PFSK-1 (cell line): ENCODE data around the gene MEN1.

Experiments
- FOXP2 ChIP-seq: optimal IDR thresholded peaks from 2 replicates; pipeline ENCODE3; 2011; ENCODE audit warnings: borderline replicate concordance, control low read depth, inconsistent platforms; ENCODE audit not compliant: insufficient read depth; ENCODE audit errors: extremely low read length, extremely low read depth
- POLR2AphosphoS5 ChIP-seq: IDR thresholded peaks from 2 replicates; pipeline ENCODE4 v1.6.1; 2012; ENCODE audit warnings: low read depth, mild to moderate bottlenecking, control low read depth, low read length, moderate library complexity
- SIN3A ChIP-seq: IDR thresholded peaks from 2 replicates; pipeline ENCODE4 v1.6.1; 2012; ENCODE audit warnings: mild to moderate bottlenecking, low read length, moderate library complexity, borderline replicate concordance; ENCODE audit not compliant: insufficient read depth
- TAF1 ChIP-seq: IDR thresholded peaks from 2 replicates; pipeline ENCODE4 v1.6.1; 2012; ENCODE audit warnings: low read length, control low read depth, borderline replicate concordance; ENCODE audit not compliant: insufficient read depth
- TF ChIP-seq, protein P1 (sequence below), 2 experiments: IDR thresholded peaks; 2 replicates each; pipeline versions ENCODE4 v1.6.1 to v1.8.0; 2011 to 2012; ENCODE audit warnings: low read depth in 2 of 2, low read length in 2 of 2, control low read depth in 1 of 2, inconsistent platforms in 1 of 2, mild to moderate bottlenecking in 1 of 2, moderate library complexity in 1 of 2; ENCODE audit not compliant: insufficient read depth in 1 of 2

Gene MEN1

DNA sequence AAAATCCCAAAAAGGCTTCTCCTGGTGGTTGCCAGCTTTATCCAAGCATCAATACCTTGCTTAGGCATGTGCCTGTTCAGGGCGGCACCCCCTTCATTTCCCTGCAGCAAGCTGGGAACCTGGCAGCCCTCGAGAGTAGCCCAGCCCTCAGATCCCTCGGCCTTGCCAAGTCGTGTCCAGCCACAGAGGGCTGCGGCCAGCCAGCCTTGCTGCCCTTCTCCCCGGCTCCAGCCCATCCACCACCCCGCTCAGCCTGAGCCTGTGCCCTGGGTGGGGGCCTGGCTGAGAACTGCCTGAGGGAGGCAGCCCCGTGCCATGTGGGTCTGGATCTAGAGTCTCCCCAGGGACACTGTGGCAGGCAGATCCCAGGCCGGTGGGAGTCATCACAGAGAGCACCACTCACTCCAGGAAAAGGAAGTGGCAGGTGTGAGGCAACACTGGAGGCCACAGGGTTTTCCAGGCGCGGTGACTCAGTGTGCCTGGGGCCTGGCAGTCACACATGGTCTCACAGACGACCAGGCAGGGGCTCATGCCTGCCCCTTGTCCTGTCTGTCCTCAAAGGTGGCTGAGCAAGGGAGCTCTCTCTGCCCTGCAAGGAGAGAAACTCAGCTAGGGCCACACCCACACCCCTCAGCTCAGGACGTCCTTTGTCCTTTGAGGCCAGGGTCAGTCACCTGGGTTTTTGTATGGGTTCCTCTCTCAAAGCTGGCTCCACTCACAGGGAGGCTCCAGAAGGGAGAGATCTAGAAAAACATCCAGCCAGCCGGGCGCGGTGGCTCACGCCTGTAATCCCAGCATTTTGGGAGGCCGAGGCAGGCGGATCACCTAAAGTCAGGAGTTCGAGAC, 46.3 kb upstream of the MEN1 start:
- TF ChIP-seq TAF1 (no peak), POLR2AphosphoS5 (no peak), FOXP2 (peak; percentile 44), SIN3A (no peak)
- TF ChIP-seq, protein P1, sequence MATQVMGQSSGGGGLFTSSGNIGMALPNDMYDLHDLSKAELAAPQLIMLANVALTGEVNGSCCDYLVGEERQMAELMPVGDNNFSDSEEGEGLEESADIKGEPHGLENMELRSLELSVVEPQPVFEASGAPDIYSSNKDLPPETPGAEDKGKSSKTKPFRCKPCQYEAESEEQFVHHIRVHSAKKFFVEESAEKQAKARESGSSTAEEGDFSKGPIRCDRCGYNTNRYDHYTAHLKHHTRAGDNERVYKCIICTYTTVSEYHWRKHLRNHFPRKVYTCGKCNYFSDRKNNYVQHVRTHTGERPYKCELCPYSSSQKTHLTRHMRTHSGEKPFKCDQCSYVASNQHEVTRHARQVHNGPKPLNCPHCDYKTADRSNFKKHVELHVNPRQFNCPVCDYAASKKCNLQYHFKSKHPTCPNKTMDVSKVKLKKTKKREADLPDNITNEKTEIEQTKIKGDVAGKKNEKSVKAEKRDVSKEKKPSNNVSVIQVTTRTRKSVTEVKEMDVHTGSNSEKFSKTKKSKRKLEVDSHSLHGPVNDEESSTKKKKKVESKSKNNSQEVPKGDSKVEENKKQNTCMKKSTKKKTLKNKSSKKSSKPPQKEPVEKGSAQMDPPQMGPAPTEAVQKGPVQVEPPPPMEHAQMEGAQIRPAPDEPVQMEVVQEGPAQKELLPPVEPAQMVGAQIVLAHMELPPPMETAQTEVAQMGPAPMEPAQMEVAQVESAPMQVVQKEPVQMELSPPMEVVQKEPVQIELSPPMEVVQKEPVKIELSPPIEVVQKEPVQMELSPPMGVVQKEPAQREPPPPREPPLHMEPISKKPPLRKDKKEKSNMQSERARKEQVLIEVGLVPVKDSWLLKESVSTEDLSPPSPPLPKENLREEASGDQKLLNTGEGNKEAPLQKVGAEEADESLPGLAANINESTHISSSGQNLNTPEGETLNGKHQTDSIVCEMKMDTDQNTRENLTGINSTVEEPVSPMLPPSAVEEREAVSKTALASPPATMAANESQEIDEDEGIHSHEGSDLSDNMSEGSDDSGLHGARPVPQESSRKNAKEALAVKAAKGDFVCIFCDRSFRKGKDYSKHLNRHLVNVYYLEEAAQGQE (IDR thresholded peaks at IDR 0.05; ENCODE audit: insufficient read depth in 1 of 2, low read depth in 2 of 2, low read length in 2 of 2) = no peak

DNA sequence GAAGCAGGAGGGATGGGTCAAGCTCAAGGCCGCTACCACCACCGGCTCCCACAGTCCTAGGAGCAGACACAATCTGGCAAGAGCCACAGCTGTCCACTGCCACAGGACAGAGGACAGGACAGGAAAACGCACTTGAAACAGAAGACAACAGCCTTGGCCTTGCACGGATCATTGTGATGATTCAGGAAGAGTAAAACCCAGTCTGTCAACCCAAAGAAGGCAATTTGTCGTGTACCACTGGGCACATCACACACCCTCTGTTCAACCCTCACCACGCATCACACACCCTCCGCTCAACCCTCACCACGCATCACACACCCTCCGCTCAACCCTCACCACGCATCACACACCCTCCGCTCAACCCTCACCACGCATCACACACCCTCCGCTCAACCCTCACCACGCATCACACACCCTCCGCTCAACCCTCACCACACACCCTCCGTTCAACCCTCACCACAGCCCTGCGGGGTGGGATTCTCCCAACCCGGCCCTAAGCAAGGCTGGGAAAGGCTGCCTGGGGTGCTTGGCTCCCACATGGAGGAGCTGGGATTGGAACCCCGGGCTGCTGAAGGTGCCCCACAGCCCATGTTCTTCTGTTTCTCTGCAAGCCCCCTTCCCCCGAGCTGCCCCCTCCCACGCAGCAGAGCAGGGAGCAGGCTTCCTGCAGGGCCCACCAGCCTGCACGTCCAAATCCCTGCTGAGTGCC, 45.4 kb upstream of the MEN1 start:
- TF ChIP-seq TAF1 (no peak), FOXP2 (no peak), POLR2AphosphoS5 (no peak), SIN3A (no peak)
- TF ChIP-seq, protein P1 (IDR thresholded peaks at IDR 0.05; ENCODE audit: insufficient read depth in 1 of 2, low read depth in 2 of 2, low read length in 2 of 2) = no peak

DNA sequence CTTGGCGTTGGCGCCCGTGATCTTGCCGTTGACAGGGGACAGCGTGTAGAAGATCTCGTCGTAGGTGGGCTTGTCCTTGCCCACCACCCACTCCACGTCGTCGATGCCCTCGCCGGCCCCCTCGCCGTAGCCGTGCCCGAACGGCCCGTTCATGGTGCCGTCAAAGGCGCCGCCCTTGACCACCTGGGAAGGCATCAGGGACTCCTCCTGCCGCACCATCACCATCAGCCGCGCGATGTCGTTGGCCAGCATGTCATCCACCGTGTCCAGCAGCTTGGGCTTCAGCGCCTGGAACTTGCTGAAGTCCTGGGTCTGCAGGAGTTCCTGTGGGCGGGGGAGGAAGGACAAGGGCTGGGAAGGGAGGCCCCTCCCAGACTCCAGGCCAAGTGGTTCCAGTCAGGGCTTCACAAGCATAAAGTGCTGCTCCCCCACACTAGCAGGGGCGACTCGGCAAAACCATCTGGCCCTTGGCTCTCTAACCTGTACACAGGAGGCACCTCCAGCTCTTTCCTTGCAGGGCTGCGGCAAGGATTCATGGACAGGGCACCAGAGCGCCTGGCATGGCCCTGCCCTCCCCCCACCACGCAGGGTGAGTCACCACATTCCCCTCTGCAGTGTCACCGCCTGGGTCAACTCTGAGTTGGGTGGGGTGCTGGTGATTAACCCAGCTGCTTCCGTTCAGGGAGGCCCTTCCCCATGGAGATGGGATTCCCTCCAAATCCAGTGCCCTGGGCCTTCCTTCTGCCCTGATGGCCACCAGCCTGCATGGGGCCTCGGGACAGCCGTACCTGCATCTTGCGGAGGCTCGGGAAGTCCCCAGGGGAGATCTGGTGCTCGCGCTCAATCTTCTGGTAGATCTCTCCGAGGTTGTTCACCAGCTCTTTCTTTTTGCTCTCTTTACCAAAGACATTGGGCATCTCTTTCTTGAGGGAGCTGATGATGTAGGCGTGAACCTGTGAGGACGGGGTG, 44.5 kb upstream of the MEN1 start:
- TF ChIP-seq TAF1 = no peak
- TF ChIP-seq, protein P1 (IDR thresholded peaks at IDR 0.05; ENCODE audit: insufficient read depth in 1 of 2, low read depth in 2 of 2, low read length in 2 of 2) = no peak
- TF ChIP-seq POLR2AphosphoS5 = no peak
- TF ChIP-seq SIN3A = no peak
- TF ChIP-seq FOXP2 = no peak

DNA sequence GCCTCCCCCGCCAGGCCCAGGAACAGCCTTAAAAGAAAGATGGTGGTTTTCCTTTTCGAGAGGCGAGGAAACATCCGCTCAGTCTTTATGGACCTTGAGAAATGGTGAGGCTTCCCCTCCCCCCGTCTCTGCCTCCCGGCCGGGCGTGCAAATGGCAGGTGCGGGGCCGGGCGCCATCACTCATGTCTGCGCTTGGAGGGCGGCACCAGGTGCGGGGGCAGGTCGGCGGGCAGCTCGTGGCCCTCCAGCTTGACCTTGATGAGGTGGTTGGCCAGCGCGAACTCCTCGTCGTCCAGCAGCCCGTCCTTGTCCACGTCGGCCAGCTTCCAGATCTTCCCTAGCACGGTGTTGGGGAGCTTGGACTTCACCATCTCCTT, 43.8 kb upstream of the MEN1 start:
- TF ChIP-seq POLR2AphosphoS5 (no peak), SIN3A (no peak), FOXP2 (no peak), TAF1 (no peak)
- TF ChIP-seq, protein P1 (IDR thresholded peaks at IDR 0.05; ENCODE audit: insufficient read depth in 1 of 2, low read depth in 2 of 2, low read length in 2 of 2) = no peak
